Measurements from ENCODE around the gene RAD18.

The RAD18 gene

GRCh38 chr3:9000041-9000440, 36.8 kb upstream of the RAD18 start:
- Histone ChIP-seq H3F3A (ENCODE audit: insufficient read depth, low read length) (no peaks in the 10 kb centered on the region), H3K27ac (ENCODE audit: low read length) (no peak overlapping the region), H3K4me3 (ENCODE audit: low read length) (no peak overlapping the region), H3K79me2 (ENCODE audit: low read length) (no peaks in the 10 kb centered on the region), H3K9me2 (replicated peaks; ENCODE audit: insufficient read depth, low read length) (no peaks in the 10 kb centered on the region), H3K4me2 (ENCODE audit: low read depth, low read length) (no peak overlapping the region), H3K36me3 (replicated peaks; ENCODE audit: insufficient read depth, low read length) (no peaks in the 10 kb centered on the region), H2AFZ (ENCODE audit: low read length) (no peak overlapping the region), H3K9me3 (replicated peaks; ENCODE audit: insufficient read depth, low read length) (no peaks in the 10 kb centered on the region), H4K20me1 (ENCODE audit: insufficient read depth, low read length) (no peaks in the 10 kb centered on the region), H3K9ac (ENCODE audit: low read length) (no peak overlapping the region), H3K27me3 (replicated peaks; ENCODE audit: insufficient read depth, low read length) (no peaks in the 10 kb centered on the region), H3K4me1 (ENCODE audit: low read length) (no peaks in the 10 kb centered on the region)
- TF ChIP-seq CTCF (IDR thresholded peaks at IDR 0.05; ENCODE audit: low read length), result no peak
- TF ChIP-seq EZH2 (optimal IDR thresholded peaks at IDR 0.05; ENCODE audit: low read depth, low read length), result no peak
- no peak for TF ChIP-seq EZH2phosphoT487 (IDR thresholded peaks at IDR 0.05; ENCODE audit: low read length)
- no peak for DNase-seq

- no peaks in the 10 kb centered on the region for H3K4me1 ChIP-seq (ENCODE audit: low read length)
- H3K9me2 ChIP-seq (replicated peaks; ENCODE audit: insufficient read depth, low read length), result no peaks in the 10 kb centered on the region
- no peaks in the 10 kb centered on the region for H3K36me3 ChIP-seq (replicated peaks; ENCODE audit: insufficient read depth, low read length)
- no peaks in the 10 kb centered on the region for H3K79me2 ChIP-seq (ENCODE audit: low read length)
- TF ChIP-seq EZH2 (optimal IDR thresholded peaks at IDR 0.05; ENCODE audit: low read depth, low read length) (no peak), CTCF (IDR thresholded peaks at IDR 0.05; ENCODE audit: low read length) (no peak), EZH2phosphoT487 (IDR thresholded peaks at IDR 0.05; ENCODE audit: low read length) (no peak)
- DNase-seq, result no peak
- H3K4me3 ChIP-seq (ENCODE audit: low read length), result no peak overlapping the region
- no peak overlapping the region for H2AFZ ChIP-seq (ENCODE audit: low read length)
- no peaks in the 10 kb centered on the region for H4K20me1 ChIP-seq (ENCODE audit: insufficient read depth, low read length)
- no peak overlapping the region for H3K27ac ChIP-seq (ENCODE audit: low read length)
- H3K4me2 ChIP-seq (ENCODE audit: low read depth, low read length), result no peak overlapping the region
- no peaks in the 10 kb centered on the region for H3K27me3 ChIP-seq (replicated peaks; ENCODE audit: insufficient read depth, low read length)
- H3F3A ChIP-seq (ENCODE audit: insufficient read depth, low read length), result no peaks in the 10 kb centered on the region
- no peaks in the 10 kb centered on the region for H3K9me3 ChIP-seq (replicated peaks; ENCODE audit: insufficient read depth, low read length)
- H3K9ac ChIP-seq (ENCODE audit: low read length), result no peak overlapping the region
Measured at GRCh38 chr3:8997151-8997550, 33.9 kb upstream of the RAD18 start.

- H3K27ac ChIP-seq (ENCODE audit: low read length), result no peak overlapping the region
- H3K36me3 ChIP-seq (replicated peaks; ENCODE audit: insufficient read depth, low read length), result no peaks in the 10 kb centered on the region
- H3F3A ChIP-seq (ENCODE audit: insufficient read depth, low read length), result no peaks in the 10 kb centered on the region
- H2AFZ ChIP-seq (ENCODE audit: low read length), result no peak overlapping the region
- no peak overlapping the region for H3K9ac ChIP-seq (ENCODE audit: low read length)
- DNase-seq, result no peak
- H3K79me2 ChIP-seq (ENCODE audit: low read length), result no peaks in the 10 kb centered on the region
- TF ChIP-seq EZH2 (optimal IDR thresholded peaks at IDR 0.05; ENCODE audit: low read depth, low read length) (no peak), CTCF (IDR thresholded peaks at IDR 0.05; ENCODE audit: low read length) (no peak), EZH2phosphoT487 (IDR thresholded peaks at IDR 0.05; ENCODE audit: low read length) (no peak)
- H3K4me3 ChIP-seq (ENCODE audit: low read length), result no peak overlapping the region
- H3K4me2 ChIP-seq (ENCODE audit: low read depth, low read length), result no peak overlapping the region
- no peaks in the 10 kb centered on the region for H4K20me1 ChIP-seq (ENCODE audit: insufficient read depth, low read length)
- H3K9me3 ChIP-seq (replicated peaks; ENCODE audit: insufficient read depth, low read length), result no peaks in the 10 kb centered on the region
- no peaks in the 10 kb centered on the region for H3K27me3 ChIP-seq (replicated peaks; ENCODE audit: insufficient read depth, low read length)
- H3K9me2 ChIP-seq (replicated peaks; ENCODE audit: insufficient read depth, low read length), result no peaks in the 10 kb centered on the region
- H3K4me1 ChIP-seq (ENCODE audit: low read length), result no peaks in the 10 kb centered on the region
Measured at GRCh38 chr3:8996681-8997121, 33.4 kb upstream of the RAD18 start.
